GM12873 (cell line): ENCODE results near the gene HAUS7.

Source experiments
- CTCF ChIP-seq: IDR thresholded peaks from 2 replicates; pipeline ENCODE4 v1.5.1; 2012; ENCODE audit warnings: low read depth, mild to moderate bottlenecking, moderate library complexity, low read length, control low read depth; ENCODE audit not compliant: insufficient read depth; ENCODE audit errors: missing control alignments

HAUS7 gene

DNA sequence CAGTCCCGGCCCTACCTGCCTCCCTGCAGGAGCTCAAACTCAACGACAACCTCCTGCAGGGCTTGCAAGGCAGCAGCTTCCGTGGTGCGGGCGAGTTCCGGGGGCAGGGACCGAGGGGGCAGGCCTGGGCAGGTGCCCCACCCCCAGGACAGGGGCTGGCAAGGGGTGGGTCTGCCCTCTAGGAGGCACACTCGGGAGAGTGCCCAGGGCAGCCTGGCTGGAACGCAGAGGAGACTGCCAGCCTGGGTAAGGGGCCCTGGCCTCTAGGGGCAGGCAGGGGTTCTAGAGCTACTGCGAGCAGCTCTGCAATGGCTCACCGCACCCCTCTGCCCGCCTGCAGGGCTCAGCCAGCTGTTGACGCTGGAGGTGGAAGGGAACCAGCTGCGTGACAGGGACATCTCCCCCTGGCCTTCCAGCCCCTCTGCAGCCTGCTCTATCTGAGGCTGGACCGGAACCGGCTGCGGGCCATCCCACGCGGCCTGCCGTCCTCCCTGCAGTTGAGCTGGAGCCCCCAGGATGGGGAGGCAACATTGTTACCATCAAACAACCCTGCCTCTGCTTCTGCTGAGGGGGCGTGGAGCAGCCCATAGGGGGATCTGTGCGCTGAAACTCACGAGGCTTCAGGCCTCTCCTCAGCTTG lies 12.1 kb upstream of the HAUS7 start:
- no peak for TF ChIP-seq CTCF

GRCh38 chrX:153481043-153481442 lies 10.7 kb upstream of the HAUS7 start:
- no peak for TF ChIP-seq CTCF

DNA sequence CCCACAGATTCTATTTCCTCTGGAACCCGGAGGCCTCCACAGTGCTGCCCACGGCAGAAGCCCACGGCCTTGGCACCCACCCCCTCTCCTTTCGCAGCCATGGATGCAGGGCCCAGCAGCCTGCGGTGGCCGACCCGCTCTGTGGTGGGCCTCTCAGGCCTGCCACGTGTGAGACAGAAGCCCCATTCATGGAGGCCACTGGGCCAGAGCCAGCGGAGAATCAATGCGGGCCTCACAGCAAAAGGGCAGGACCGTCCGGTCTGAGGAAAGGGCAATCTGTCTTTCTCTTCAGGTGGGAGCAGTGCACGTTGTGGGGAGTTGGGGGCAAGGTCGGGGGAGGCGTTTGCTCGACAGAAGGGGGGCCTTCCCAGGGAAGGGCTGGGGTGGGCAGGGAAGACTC lies 8.4 kb upstream of the HAUS7 start:
- TF ChIP-seq CTCF, result no peak

- no peak for TF ChIP-seq CTCF
Observed at GRCh38 chrX:153477901-153478300, 7.5 kb upstream of the HAUS7 start.

GRCh38 chrX:153477364-153477857 lies 7.0 kb upstream of the HAUS7 start:
- TF ChIP-seq CTCF, result no peak

- no peak for TF ChIP-seq CTCF
Observed at GRCh38 chrX:153476666-153477363, 6.4 kb upstream of the HAUS7 start.

DNA sequence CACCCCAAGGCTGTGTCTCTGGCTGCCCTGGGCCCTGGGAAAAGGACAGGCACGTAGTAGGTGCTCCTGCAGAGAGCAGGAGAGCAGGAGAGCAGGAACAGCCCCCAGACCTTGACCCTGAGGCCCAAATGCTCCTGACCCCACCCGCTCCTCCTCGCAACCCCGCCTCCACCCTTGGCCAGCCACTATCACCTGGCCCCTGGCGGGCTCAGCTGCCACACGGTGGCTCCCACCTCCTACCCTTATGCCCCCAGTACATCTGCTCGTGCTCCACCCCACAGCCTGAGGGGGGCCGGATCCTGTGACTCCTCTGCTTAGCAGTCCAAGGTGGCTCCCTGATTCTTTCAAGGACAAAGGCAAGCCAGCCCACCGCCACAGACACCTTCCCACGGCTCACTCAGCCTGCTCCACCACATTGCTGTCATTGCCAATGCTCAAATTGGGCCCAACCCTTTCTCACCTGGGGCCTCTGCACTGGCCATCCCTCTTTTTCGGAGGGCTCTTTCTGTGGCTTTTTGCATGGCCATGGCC lies 5.4 kb upstream of the HAUS7 start:
- TF ChIP-seq CTCF, result no peak
